NCI-H1436 (cell line): ENCODE data around the gene SLC13A5.
A peak's percentile ranks its signal among the peaks of the same experiment; 100 is the strongest.
"Not testable (repeated sequence)": the region's sequence is repeated elsewhere in the genome, so short reads cannot be mapped to it uniquely, and the experiment has no call there.

Experiments used
- DNase-seq: peaks from one replicate; lab custom pipeline; 2025; lab: John Stamatoyannopoulos, UW

The SLC13A5 gene

DNA sequence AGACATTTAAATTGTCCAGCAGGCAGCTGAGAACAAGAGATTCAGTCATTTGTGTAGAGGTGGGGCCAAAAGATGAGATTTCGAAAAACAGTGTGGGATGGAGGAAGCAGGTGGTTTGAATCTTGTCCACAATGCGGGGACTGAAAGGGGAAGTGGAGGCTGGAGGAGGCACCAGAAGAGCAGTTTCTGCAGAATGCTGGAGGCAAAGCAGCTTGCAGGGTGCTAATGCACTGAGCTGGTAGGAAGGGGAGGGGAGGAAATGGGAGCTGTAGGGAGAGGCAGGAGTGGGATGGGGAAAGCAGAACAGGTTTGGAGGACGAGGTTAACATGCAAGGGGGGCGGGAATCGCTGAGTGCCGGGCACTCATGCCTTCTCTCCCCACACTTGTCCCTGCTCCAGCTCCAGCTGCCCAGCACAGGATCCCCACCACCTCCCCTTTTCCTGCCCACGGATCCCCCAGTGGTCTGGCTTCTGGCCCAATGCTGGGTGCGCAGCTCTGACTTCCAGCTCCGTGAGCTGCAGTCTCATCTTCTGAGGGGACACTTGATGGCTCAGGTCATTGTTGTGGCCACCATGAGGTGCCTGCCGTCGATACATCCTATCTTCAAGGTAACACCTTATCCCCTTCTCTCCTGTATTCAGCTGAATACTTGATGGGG is 52.2 kb downstream of the SLC13A5 start:
- DNase-seq = no peak

DNA sequence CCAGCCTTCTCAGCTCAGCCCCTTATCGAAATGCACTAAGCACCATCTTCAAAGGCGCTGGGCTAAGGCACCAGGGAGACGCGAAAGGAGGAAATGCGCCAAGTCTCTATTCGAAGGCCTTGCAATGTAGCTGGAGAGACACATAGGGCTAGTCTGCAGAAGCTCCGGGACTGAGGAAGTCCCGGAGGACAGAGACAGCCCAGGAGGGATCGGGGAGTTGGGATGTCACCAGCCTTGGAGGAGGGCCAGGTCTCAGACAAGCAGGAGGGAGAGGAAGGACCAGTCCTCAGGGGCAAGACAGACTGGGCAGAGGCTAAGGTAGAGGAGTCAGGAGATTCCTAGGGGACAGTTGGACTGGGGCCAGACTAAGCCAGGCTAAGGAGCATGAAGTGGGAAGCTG is 53.1 kb downstream of the SLC13A5 start:
- DNase-seq = no peak

DNA sequence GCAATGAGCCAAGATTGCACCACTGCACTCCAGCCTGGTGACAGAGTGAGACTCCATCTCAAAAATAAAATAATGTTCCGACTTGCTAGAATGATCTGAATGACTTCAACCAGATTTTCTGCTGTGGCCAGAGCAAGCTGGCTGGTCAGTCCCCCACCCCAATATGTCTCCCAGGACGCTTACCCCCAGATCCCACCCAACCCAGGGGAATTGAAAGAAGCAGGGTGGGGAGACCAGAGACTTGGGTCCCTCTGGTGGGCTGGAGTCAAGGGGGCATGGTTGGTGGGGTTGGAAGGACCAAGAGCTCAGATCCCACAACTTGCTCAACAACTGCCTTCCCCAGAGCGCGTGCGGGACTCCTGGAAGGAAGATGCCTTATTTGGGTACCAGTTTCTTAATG is 54.8 kb downstream of the SLC13A5 start:
- not testable (repeated sequence) for DNase-seq

DNA sequence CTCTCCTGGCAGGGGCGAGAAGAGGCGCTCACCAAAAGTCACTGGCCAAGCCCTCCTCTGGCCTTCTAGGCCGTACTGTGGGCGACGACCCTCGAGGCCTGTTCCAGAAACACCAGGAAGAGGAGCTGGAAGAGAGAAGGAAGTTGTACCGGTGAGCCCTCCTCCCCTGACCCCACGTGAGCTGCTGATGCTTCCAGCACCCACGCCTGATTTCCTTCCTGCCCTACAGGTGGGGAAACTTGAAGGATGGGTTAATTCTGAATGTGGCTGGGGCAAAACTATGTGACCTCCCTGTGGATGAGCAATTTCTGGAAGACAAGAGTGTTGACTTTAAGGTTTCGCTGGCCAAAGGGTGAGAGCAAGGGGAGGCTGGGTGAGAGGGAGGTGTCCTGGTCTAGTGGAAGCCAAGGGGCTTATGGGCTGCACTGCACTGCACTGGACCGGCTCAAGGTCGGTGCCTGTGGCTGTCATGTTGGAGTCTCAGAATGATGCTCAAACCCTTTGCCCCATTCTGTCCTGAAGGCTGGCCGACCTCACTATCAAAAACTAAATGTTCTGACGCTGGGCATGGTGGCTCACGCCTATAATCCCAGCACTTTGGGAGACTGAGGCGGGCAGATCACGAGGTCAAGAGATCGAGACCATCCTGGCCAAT is 55.4 kb downstream of the SLC13A5 start:
- no peak for DNase-seq

DNA sequence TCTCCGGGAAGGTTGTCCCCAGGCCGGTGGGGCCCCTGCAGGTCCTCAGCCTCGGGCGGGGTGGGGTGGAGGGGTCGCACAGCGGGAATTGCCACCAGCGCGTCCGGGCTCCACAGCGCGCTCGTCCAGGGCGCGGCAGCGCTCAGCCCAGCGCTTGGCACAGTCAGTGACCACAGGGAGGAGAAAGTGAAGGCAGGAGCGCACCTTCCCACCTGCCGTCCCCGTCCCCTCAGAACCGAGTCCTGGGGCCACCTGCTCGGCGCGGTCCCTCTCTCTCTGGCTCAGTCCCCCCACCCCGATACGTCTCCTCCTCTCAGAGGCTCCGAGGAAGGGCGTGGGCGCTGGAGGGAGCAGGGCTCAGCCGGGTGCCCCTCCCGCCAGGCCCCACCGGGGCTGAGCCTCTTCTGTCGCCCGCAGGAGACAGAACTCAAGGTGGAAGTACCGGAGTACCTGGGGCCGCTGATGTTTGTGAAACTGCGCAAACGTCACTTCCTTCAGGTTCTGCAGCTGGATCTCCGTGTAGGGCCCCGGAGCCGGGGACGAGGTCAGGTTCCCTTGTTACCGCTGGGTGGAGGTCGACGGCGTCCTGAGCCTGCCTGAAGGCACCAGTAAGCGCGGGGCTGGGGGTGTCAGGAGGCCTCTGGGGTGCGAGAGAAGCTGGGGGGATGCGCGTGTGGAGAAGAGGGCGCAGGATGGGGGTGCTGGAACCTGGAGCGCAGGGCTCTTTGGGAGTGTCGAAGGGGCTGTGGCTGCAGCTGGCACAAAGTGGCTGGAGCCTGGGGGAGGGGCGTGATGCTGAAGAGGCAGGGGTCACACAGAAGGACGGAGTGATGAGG is 56.2 kb downstream of the SLC13A5 start:
- DNase-seq = peak; percentile 5

DNA sequence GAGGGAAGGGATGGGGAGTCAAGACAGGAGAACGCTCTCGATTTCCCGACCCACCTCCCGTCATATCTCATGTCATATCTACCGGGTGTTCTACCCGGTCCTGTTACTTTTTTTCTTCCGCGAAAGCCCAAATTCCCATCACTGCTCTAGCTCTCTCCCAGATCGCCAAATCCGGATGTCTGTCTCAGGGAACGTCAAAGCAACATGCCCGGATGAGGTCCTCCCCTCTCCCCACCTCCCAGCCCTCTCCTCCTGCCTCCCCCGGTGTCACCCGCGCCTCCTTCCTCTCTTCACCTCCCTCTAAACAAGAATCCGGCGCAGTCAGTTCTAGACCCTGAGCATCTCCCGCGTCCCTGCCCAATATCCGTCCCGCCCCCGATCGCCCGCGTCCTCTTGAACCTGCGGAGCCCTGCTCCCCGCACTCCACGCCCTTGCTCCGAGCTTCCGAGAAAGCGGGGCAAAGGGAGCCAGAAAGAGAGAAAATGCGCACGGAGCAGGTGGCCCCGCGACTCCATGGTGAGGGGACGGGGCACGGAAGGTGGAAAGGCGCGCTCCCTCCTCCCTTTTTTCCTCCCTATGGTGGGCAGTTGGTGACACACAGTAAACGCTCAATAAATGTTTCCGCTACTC is 57.3 kb downstream of the SLC13A5 start:
- not testable (repeated sequence) for DNase-seq

DNA sequence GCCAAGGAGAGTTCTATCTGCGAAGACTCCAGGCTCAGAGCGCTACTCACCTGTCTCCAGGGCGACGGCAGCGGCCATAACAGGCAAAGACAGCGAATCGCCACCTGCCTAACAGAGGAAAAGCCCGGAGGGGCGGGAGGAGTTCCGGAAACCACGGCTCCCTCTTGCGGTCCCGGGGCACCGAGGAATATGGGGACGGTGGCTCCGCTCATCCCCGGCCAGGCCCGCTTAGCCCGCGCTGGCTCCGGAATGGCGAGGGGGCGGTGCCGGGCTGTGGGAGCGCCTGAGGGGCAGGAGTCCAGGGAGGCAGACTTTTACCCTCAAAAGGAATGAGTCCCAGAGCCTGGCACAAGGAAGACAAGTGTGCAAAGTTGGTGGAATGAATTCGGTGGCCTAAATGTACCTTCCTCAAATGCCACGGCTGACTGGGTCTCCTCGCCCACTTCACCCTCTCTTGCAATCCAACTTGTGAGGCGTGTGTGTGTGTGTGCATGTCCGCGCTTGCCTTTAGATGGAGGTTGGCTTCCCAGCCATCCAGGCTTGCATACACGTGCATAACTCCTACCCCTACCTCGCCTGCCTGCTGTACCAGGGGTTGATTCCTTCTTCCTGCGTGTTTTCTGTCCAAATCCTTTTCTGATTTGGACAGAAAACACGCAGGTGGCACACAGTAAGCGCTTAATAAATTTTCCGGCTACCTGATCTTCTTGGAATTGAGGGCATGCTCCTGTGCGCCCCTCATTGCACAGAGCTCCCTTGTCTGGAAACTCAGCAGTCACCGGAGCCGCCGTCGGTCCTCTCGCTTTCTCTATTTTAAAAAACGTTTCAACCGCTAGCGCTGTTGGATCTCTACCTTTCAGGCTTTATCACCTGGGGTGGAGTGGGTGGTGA is 58.1 kb downstream of the SLC13A5 start:
- peak; percentile 24 for DNase-seq

DNA sequence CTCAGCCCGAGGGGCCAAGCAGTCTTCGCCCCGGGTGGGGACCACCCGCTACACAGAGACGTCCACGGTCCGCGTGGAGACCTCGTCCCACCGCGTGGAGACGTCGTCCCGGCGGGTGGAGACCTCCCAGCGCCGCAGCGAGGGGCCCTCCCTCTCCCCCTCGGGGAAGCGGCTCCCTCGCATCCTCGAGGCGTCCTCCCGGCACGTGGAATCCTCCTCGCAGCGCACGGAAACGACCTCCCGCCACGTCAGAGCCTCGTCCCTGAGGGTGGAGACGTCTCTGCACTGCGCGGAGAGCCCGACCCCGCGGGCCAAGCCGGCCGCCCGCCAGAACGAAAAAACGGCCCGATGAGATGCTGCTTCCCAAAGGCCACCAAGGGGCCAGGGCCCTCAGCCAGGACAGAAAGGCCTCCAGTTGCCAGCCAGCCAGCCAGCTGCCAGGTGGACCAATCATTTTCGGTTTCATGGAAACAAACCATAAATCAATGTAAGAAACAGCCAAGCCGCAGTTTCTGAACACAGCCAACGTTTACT is 61.2 kb downstream of the SLC13A5 start:
- peak; percentile 27 for DNase-seq

DNA sequence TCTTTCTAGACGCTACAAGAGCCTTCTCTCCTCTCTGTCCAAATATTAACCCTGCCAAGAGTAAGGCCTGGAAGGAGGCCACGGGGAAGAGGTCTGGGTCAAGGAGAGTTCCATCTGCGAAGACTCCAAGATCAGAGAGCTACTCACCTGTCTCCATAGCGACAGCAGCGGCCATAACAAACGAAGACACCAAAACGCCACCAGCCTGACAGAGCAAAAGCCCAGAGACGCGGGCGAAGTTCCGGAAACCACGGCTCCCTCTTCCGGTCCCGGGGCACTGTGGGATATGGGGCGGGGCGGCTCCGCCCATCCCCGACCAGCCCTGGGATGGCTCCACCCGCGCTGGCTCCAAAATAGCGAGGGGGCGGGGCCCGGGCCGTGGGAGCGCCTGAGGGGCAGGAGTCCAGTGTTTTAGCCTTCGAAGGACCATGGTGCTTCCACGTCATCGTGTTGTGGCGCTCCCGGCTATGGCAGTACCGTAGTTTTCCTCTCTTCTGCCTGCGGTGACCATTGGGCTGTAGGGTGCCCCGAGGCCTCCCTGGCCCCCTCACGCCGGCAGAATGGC is 61.7 kb downstream of the SLC13A5 start, which contains the start of the genes C17orf100 and MED31:
Gene C17orf100 (plus strand): TSS at position 409 of the 565 bp plus-strand sequence. CDS start 152 bp downstream, at position 561.
Gene MED31 (minus strand): TSS at position 252 of the 565 bp plus-strand sequence. CDS start 77 bp downstream, at position 175.
- peak; percentile 87 for DNase-seq

DNA sequence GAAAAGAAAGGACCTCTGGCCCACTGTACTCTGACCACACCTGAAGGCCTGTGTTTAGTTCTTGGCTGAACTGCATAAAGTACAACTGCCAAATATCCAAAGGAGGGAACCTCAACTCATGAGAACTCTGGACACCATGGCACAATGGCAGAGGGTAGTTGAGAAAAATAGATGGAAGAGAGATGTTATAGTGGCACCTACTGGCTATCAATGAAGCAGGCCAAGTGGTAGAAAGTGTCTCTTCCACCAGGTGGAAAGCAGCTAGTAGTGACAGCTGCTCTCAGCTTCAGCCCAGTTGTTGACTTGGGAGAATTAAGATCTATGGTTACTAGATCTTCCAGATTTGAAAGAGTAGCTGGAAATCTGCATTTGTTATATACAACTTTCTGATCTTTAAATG is 65.0 kb downstream of the SLC13A5 start:
- DNase-seq = no peak

DNA sequence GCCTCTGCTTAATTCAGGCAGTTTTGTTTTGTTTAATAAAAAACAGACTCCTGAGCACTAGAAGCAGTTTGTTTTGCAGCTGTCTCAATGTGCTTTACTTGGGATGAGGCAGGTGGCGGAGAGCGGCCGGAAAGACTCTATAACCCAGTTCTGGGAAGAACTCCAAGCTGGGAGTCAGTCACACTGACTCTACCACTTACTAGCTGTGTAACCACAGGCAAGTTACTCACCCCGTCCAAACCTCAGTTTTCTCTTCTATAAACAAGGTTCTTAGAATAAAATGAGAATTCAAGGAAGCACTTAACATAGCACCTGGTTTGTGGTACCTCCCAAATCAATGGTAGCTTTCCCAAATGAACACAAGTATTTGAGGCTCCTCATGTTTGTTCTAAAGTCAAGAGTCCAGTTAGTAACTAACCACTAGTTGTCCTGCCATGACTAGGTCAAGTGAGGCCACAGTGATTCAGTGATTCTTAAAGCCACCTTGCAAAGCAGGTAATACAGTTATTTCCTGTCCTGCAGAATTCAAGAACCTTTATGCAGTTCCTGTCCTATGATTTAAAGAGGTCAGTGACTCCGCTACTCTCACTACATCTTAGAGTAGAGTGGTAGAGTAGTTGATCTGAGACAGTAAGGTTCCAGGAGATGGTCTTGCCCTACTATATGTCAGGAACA is 69.6 kb downstream of the SLC13A5 start:
- no peak for DNase-seq

DNA sequence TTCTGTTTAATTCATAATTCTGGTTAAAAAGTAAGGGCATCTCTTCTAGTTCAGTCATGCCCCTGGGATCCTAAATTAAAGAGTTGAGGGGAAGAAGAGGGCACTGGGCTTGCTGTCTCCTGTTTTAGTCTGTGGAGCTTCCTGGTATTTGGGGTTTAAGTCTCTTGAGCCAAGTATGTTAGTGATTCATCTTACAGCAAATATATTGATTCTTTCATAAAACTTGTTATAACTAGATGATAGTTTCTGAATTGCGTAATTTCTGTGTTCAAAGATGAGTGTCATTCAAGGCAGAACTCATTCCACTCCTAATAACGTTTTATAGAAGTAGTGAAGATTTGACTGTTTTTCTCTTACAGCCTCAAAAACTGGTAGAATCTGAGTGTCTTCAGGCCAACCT is 70.6 kb downstream of the SLC13A5 start:
- no peak for DNase-seq

DNA sequence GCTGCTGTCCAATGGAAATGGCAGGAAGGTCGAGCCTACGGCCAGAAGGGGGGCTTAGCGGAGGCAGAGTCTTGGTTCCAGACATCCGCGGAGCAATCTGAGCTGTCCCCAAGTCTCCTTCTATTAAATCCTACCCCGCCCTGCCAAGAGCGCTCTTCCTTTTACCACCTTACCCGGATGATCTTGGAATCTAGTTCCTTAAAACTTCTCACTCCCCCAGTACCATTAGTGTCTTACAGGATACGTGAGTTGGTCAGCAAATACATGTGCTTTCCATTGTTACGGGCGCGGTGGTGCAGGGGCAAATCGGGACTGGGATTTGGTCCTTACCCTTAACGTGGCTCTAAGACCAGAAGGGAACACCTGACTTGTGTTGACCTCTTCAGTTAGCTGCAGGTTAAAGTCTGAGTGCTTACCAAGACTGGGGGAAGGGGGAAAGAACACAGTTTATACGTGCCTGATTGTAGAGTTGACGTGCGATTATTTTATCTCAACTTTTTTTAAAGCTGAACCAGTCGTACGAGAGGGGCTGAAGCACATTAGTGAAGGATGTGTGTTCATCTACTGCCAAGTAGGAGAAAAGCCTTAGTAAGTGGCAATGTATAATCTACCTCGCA is 71.8 kb downstream of the SLC13A5 start:
- no peak for DNase-seq

DNA sequence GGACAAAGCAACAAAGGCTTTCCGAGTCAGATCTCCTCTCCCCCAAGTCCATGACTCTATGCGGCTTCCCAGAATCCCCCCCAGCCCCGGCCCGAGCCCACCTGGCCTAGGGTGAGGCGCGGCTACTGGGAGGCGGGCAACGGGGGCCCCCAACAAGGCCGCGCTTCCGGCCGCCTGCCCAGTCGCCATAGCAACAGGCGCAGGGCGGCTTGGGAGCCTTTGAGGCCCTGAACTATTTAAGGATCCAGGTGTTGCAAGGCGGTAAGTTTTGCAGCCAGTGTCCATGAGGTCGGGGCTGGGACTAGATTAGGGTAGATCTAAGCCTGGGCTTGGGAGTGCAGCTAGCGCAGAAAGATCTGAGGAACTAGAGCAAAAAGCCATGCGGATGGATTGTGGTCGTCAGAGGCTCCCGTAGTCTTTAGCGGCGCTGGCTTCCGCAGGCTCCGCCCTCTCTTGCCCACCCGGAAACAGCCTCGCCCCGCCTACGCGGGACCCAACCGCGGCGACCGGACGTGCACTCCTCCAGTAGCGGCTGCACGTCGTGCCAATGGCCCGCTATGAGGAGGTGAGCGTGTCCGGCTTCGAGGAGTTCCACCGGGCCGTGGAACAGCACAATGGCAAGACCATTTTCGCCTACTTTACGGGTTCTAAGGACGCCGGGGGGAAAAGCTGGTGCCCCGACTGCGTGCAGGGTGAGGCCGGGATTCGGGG is 72.5 kb downstream of the SLC13A5 start, which contains the start of the genes KIAA0753 and TXNDC17:
Gene KIAA0753 (minus strand): TSS at position 176 of the 711 bp plus-strand sequence. CDS start 5,608 bp downstream, outside the sequence.
Gene TXNDC17 (plus strand): TSS at position 525 of the 711 bp plus-strand sequence. CDS start 23 bp downstream, at position 548.
- peak; percentile 82 for DNase-seq

DNA sequence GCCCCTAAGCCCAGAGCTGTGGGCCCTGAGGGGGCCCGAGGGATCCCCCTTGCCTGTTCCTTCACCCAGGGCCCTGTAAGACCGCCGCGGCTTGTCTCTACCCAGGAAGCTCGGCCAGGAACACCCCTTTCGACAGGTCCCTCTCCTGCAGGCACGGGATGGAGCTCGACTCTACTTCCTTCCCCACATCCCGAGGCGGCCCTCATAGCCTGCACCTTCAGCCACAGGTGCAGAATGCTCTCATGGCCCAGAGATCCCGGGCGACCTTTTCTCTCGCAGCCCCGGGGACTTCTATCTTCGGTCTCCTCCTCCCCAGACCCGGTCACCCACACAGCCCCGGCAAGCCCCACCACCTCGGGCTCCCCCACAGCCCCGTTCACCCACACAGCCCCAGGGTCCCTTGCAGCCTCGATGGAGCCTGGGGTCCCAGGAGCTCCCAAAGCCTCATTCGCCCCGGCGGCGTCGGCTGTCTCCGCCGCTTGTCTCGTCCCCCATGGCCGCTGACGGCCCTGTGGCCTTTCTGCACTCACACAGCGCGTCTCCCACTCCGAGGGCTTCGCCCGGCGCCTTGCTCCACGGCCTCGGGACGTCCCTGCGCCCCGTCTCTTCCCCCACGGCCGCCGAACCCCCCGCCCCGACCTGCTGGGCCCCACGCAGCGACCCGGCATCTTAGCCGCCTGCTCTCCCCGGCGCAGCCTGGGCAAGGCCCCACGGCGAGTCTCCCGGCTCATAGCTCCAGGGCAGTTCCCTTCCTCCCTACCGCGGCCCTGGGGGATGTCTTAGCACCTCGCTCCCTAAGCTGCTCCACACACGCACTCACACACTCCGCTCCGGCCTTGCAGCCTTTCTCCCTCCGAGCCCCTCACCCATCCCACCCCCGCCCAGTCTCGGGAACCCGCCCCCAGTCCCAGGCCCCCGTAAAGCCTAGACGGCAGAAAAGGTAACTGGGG is 73.3 kb downstream of the SLC13A5 start:
- DNase-seq = no peak

DNA sequence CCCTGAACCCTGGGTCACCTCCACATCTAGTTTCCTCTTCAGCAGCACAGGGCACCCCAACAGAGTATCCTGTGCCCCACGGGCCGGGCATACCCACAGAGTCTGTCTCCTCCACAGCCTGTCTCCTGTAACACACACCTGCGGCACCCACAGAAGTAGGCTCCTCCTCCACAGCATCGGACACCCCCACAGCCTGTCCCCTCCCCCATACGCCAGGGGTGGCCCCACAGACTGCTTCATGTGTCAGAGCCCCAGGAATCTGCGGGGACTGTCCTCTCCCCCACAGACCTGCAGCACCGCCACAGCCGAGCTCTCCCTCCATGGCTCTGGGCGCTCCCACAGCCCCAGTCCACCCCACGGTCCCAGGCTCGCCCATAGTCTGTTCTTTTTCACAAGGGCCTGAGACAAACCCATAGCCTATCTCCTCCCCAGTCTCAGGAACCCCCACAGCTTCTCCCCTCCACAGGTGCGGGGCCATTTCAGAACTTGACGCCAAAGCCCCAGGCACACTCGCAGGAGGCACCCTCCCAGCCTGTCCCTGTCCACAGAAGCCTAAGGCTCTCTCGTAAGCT is 74.1 kb downstream of the SLC13A5 start:
- no peak for DNase-seq
